Fibroblast of the conjunctiva (primary cell): ENCODE results near the gene ERBB2.

Experiments used
- DNase-seq: peaks from one replicate; pipeline ENCODE4 v3.0.0-alpha.2; 2010; ENCODE audit warnings: low read depth

ERBB2 gene

GRCh38 chr17:39699818-39700147 is at the start of gene ERBB2:
ERBB2 (plus strand) TSS chr17:39700064; CDS start chr17:39700239, 175 bp downstream.
- DNase-seq: peak; percentile 55

GRCh38 chr17:39650121-39650579 is 49.7 kb upstream of the ERBB2 start:
- no peak for DNase-seq

GRCh38 chr17:39651923-39652586 is 47.8 kb upstream of the ERBB2 start:
- no peak for DNase-seq

- no peak for DNase-seq
Measured at GRCh38 chr17:39652587-39653315, 47.1 kb upstream of the ERBB2 start.

- DNase-seq: no peak
Measured at GRCh38 chr17:39653316-39653661, 46.6 kb upstream of the ERBB2 start.

- peak; percentile 13 for DNase-seq
Measured at GRCh38 chr17:39653662-39654331, 46.1 kb upstream of the ERBB2 start.

GRCh38 chr17:39655105-39655504 is 44.8 kb upstream of the ERBB2 start:
- DNase-seq: no peak

GRCh38 chr17:39658346-39658745 is 41.5 kb upstream of the ERBB2 start:
- no peak for DNase-seq

GRCh38 chr17:39658760-39659159 is 41.1 kb upstream of the ERBB2 start:
- DNase-seq: no peak

- no peak for DNase-seq
Measured at GRCh38 chr17:39659279-39660010, 40.4 kb upstream of the ERBB2 start.

- DNase-seq: no peak
Measured at GRCh38 chr17:39660011-39660360, 39.9 kb upstream of the ERBB2 start.

GRCh38 chr17:39660397-39661385 is 39.2 kb upstream of the ERBB2 start:
- no peak for DNase-seq

- no peak for DNase-seq
Measured at GRCh38 chr17:39661744-39662541, 37.9 kb upstream of the ERBB2 start.

- DNase-seq: no peak
Measured at GRCh38 chr17:39662551-39663339, 37.1 kb upstream of the ERBB2 start.

GRCh38 chr17:39663340-39663687 is 36.5 kb upstream of the ERBB2 start:
- no peak for DNase-seq

GRCh38 chr17:39663688-39664580 is 35.9 kb upstream of the ERBB2 start:
- no peak for DNase-seq

GRCh38 chr17:39664581-39665561 is 35.0 kb upstream of the ERBB2 start, which contains the start of gene TCAP:
TCAP (plus strand) TSS chr17:39665349; CDS start chr17:39665360, 11 bp downstream.
- no peak for DNase-seq
